Glomerular endothelial cell (primary cell): Measurements from ENCODE around the gene MTG1. TPM values are rescaled to one million over a fixed set of nuclear protein-coding genes. Genes with fewer than 3 reads are reported as not detected.
"Not testable (repeated sequence)": the region's sequence is repeated elsewhere in the genome, so short reads cannot be mapped to it uniquely, and the experiment has no call there.

Source experiments
- DNase-seq: peaks from one replicate; pipeline ENCODE4 v3.0.0-alpha.2; 2011; ENCODE audit warnings: low read depth, low spot score; ENCODE audit errors: extremely low read depth
- total RNA-seq: library from RNA; depleted of rRNA; stranded (reverse); fragments of >200 nt; gene quantifications from 2 replicates; pipeline ENCODE4 v1.2.3, GENCODE V29; 2015

MTG1 gene
- total RNA-seq, 1 donor from 2014 or later = 44.5 TPM

DNA sequence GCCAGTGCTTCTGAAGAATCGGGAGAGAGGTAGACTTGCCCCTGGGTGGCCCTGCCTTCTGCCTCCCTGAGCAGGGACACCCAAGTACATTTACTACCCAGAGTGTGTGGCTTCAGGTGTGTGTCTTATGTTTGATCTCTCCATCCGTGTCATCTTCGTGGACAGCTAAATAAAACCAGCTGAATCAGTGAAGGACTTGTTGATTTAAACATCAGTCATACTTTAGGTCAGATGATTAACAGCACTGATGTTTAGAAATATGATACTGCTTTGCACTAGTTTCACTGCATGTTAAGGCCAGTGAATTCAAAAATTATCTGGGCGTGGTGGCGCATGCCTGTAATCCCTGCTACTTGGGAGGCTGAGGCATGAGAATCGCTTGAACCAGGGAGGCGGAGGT is 4.0 kb downstream of the MTG1 start:
- DNase-seq = no peak

GRCh38 chr10:133399123-133399601 is 5.2 kb downstream of the MTG1 start:
- DNase-seq = no peak

DNA sequence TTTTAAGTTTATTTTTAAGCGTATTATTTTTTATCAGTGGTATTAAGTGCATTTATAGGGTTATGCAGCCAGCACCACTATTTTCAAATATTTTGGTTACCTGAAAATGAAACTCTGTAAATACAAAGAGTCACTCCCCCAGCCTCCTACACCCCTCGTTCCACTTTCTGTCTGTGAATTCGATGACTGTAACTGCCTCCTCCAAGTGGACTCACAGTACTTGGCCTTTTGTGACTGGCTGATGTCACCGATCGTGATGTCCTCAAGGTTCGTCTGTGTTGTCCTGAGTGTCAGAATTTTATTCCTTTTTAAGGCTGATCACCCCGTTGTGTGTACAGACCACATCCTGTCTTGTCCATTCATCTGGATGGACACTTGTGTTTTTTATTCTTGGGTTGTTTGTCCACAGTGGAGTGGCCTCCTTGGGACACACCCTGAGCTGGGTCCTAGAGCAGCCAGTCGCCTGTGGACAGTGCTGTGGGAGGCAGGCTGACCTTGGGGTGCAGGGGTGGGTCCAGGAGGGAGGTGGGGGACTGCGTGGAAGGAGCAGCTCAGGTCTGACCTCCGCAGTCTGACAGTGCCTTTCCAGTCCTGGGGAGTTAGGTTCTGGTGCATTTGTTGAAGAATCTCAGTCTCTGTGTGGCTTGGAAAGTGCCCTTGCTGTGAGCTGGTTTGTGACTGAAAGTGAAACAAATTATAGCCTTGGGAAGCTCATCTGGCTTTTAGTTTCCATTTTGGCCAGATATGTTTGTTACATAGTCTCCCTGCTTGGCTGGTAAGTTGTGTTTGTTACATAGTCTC is 6.9 kb downstream of the MTG1 start:
- DNase-seq = no peak

GRCh38 chr10:133401500-133401899 is 7.5 kb downstream of the MTG1 start:
- no peak for DNase-seq

- DNase-seq = no peak
Measured at GRCh38 chr10:133401981-133402725, 8.2 kb downstream of the MTG1 start.

GRCh38 chr10:133403359-133403758 is 9.4 kb downstream of the MTG1 start:
- no peak for DNase-seq

GRCh38 chr10:133403784-133404183 is 9.8 kb downstream of the MTG1 start:
- DNase-seq = no peak

- DNase-seq = no peak
Measured at GRCh38 chr10:133405272-133405671, 11.3 kb downstream of the MTG1 start.

- DNase-seq = no peak
Measured at GRCh38 chr10:133405844-133406527, 12.0 kb downstream of the MTG1 start.

DNA sequence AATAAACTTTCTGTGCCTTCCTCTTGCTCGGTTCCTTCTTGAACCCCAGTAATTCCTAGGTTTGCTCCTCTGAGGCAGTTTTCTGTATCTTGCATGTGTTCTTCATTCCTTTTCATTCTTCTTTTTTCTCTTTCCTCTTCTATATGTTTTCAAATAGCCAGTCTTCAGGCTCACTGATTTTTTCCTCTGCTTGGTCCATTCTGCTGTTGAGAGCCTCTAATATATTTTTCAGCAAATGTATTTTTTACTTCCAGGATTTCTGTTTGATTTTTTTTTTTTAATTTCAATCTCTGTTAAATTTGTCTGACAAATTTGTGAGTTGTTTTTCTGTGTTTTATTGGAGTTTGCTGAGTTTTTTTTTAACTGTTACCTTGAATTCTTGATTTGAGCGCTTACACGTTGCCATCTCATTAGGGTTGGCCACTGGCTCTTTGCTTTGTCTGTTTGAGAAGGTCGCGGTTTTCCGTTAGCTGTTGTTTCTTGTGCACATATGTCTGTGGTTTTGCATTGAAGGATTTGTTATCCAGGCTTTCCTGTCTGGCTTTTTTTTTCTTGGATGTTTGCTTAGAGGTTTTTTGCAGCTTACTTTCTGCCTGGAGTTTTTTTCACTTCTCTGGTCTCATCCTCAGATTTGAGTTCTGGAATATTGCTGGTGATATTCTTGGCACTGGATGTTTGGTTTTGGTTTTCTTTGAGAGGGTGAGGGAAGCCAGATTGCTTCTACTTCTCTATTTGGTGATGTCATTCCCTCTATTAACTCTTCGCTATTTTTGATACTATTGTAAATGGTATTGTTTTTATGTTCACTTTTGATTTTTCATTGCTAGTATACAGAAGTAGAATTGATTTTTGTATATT is 17.8 kb downstream of the MTG1 start:
- no peak for DNase-seq

- DNase-seq = no peak
Measured at GRCh38 chr10:133412381-133412711, 18.4 kb downstream of the MTG1 start.

DNA sequence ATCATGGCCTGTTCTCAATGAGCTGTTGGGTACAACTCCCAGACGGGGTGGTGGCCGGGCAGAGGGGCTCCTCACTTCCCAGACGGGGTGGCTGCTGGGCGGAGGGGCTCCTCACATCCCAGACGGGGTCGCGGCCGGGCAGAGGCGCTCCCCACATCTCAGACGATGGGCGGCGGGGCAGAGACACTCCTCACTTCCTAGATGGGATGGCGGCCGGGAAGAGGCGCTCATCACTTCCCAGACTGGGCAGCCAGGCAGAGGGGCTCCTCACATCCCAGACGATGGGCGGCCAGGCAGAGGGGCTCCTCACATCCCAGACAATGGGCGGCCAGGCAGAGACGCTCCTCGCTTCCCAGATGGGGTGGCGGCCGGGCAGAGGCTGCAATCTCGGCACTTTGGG is 20.4 kb downstream of the MTG1 start:
- not testable (repeated sequence) for DNase-seq

DNA sequence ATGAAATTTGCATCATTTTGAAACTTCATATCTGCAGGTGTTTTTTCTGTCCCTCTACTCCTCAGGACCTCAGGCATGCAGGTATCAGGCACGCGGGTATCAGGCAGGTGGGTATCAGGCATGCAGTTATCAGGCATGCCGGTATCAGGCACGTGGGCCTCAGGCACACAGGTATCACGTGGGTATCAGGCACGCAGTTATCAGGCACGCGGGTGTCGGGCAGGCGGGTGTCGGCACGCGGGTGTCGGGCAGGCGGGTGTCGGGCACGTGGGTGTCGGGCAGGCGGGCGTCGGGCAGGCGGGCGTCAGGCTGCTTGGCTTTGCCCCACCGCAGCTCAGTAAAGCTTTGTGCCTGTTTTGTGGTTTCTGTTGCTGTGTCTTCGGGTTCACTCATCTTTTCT is 21.8 kb downstream of the MTG1 start:
- DNase-seq = no peak

DNA sequence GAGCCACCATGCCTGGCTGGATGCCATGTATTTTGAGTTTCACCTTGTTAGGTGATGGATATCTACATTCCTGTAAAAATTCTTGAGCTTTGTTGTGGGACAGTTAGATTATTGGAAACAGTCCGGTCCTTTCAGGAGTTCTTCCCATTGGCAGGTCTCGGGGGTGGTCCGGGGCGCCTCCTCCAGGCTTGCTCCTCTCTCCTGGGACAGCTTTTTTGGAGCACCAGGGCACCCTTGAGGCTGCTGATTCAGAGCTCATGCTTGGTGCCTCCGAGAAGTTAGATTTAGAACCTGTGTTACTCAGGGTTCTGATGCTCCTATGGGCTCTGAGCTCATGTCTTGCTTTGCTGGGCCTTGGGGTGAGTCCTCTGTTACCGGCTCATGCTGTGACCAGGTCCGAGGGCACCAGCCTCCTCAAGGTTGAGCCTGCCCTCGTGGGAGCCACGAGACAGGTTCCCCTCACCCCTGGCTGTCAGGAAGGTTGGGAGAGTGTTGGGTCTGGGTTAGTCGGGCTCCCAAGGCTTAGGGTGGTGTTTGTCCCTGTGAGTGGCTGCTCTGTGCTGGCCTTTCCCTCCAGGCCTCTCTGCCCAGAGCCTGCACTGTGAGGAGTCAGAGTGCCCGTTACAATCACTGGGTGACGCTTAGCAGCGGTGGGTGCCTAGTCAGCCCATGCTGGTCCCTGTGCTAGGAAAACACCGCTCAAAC is 24.5 kb downstream of the MTG1 start:
- DNase-seq = no peak

DNA sequence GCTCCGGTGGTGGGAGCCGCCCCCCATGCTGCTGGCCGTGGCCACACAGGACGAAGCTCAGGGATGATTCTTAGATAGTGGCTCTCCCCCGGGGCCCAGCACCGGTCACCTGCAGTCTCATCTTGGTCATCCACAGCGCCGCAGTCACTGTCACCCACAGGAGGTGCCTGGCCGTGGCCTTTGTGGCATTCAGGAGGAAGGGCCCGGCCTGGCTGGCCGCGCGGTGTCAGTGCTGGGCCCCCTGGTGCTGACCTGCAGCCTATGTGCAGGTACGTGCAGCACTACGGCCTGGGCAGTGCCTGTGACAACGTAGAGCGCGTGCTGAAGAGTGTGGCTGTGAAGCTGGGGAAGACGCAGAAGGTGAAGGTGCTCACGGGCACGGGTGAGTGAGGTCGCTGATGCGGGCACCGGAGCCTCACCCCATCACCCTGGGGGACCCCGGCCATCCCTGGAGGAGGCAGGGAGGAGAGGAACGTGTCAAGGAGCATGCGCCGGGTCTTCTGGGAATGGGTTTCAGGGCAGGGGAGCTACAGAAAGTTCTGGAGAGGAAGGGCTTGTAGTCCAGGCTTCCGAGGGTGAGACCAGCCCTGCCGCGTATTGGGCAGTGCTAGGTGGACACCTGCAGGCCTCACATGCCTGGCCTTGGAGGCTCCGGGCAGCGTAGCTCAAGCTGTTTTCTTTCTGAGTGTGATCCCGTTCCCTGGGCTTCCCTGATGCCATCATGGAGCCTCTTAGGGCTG is 25.4 kb downstream of the MTG1 start:
- DNase-seq = no peak

- DNase-seq = no peak
Measured at GRCh38 chr10:133420028-133420427, 26.1 kb downstream of the MTG1 start.

DNA sequence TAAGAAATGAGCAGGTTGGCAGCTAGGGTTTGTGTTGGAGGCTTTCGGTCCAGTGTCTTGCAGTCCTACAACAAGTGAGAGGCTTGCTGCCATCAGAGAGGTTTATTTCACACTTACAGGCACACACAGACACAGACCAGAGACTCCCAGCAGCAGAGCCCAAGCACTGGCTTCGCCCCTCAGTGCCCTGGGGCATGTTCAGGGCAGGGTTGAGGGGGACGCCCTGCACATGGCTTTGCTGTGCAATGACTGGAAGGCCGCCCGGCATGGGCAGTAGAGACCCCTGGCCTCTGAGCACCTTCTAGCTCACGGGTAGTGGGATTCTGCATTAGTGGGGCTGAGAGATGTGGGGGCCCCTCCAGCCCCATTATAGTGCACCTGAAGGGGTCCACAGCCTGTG is 26.6 kb downstream of the MTG1 start:
- no peak for DNase-seq

DNA sequence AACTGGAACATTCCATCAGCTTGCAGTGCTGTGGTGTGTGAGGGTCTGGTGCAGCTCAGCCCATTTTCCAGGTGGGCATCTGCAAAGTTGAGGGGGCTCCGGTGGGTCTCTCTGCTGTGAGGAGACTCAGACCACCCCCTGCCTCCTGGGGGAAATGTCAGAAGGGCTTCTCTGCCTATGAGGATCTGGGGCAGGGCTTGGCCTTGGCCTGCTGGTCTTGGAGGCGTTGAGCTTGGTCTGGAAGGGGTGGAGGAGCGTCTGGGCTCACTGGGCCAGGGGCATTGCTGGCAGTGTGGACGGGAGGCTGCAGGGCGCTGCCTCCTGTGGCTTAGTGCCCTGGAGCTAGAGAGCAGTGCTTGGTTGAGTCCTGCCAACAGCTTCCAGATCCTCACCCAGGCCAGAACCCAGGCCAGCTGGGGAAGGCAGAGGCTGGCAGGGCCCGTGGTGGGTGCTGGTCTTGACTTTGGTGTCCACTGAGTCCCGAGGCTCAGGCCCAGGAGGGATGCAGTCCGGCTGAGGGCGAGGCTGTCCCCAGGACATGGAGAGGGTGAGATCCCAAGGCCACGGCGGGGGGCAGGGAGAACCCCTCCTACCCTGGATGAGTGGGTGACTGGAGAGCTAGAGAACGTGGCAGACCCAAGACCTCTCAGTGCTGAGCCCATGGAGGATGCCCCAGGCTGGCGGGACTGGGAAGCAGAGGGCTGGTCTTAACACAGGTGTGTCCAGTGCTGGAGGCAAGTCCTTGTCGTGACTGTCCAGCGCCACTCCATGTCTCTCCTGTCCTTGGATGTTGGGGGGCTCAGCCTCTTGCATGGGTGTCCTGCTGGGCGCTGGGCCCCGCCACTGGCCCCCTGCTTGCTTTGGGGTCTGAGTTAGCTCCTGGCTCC is 27.6 kb downstream of the MTG1 start:
- DNase-seq = no peak
